ENCODE data around the gene TRANK1.
"Not testable (repeated sequence)": the region's sequence is repeated elsewhere in the genome, so short reads cannot be mapped to it uniquely, and the experiment has no call there.

TRANK1 gene

DNA sequence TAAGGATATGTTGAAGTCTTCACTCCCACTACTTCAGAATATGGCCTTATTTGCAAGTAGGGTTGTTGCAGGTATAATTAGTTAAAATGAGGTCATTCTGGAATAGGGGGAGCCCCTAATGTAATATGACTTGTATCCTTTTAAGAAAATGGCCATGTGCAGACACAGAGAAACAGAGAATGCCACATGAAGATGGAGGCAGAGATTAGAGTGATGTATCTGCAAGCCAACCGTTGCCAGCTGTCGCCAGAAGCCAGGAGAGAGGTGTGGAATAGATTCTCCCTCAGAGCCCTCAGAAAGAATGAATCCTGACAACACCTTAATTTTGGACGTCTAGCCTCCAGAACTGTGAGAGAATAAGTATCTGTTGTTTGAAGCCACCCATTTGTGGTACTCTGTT, 11.3 kb upstream of the TRANK1 start:
- no peak for DNase-seq

- DNase-seq, result no peak
Measured at GRCh38 chr3:36954452-36955134, 9.7 kb upstream of the TRANK1 start.

- DNase-seq, result not testable (repeated sequence)
Measured at GRCh38 chr3:36947814-36948213, 3.0 kb upstream of the TRANK1 start.

DNA sequence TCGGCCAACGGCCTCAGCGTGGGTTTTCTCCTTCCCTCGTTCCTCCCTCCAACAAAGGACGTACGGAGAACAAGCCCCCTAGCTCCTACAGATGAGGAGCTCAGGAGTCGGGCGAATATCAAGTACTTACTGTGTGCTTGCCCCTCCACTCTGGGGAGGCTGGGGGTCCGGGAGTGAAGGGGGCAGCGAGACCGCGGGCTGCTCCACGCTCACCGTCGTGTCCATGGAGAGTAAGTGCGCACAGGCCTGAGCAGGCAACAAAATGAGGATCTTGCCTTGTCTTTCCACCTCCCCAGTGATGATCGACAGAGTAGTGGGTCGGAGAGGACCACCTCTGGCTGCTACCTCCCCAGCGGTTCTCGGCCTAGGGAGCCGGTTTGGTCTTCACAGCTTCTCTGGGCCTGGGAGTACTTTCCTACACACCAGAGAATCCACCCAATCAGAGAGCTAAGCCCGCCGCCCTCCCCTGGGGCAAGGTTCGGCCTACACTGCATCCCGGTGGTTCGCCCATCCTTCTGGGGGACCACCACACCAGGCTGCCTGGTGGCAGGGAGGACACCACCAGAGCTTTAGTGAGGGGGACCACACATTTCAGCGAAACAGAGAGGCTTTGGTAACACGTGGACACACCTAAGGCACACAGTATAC, 603 bp upstream of the TRANK1 start:
- DNase-seq, result no peak

DNA sequence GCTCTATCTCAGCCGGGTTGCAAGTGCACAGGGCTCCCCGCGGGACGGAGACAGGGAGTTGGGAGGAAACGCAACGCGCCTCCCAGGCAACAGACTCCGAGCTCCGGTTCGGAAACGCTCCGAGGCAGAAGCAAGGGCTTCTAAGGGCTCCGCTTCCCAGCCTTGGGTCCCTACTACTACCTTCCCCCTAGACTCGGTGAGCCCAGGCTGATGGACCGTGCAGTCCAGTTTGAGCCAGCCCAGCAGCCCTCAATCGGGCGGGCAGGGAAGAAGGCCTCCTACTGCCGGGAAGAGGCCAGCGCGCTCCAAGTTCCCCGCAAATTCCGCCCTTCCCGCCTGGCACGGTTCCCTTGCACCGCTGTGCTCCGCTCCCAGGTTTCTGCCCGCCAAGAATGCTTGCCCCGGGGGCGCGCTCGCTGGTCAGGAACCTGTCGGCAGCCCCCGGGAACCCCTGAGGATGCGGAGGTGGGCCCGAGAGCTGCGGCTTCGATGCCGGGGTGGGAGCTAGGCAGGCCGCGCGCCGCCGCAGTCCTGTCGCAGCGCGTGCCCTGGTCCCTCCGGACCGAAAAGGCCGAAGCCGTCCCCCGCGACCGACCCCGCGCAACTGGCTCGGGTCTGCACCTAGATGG, 728 bp downstream of the TRANK1 start:
- DNase-seq, result no peak

GRCh38 chr3:36943601-36944000, 1.3 kb downstream of the TRANK1 start:
- no peak for DNase-seq

DNA sequence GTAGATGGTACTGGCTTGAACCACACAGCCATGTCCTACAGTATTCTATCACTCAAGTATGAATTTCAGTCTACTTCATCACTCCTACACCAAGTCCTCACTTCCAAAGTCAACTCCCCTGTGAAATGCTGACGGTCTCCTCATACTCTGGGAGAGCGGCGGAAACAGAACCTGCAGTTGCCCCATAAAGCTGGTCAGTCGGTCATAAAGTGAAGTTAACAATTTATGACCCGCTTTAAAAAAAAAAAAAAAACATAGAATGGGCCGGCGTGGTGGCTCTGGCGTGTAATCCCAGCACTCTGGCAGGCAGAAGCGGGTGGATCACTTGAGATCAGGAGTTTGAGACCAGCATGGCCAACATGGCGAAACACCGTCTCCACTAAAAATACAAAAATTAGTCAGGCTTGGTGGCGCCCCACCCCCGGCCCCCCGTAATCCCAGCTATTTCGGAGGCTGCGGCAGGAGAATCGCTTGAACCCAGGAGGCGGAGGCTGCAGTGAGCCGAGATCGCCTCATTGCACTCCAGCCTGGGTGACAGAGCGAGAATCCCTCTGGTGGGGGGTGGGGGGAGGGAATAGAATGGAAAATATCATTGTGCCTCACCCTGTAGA, 2.1 kb downstream of the TRANK1 start:
- no peak for DNase-seq

DNA sequence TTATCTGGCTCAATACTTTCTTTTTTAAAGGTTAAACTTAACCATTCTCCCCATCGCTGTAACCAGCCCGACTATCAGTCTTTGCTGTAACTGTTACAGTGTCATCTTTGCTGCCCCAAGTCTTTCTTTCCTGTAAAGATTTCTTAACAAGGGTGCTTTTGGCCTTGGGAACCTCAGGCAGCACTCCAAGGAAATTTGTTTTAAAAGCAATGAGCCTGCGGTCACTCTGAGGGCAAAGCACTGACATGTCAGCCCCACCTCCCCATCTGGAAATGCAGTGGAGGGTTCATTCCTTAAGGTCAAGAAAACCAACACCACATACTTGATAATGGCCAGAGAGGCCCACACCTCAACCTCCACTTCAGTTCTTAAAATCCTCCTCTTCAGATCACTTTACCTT, 3.2 kb downstream of the TRANK1 start:
- no peak for DNase-seq

DNA sequence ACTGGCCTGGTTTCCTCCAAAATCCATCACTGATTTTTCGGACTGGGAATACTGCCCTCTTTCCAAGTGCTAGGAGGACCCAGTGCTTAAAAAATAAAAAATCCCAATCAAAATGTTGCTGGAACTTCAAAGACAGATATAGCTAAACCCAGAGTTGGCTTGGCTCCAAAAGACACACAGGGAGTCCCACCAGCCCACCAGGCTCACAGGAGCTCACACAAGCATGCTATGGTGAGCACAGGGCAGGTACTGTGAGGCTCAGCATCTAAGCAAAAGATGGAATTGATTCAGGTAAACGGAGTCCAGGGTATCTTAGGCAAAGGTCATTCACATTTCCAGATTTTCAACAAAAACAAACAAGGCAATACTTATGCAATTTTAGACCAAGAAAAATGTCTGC, 3.7 kb downstream of the TRANK1 start:
- DNase-seq, result no peak

DNA sequence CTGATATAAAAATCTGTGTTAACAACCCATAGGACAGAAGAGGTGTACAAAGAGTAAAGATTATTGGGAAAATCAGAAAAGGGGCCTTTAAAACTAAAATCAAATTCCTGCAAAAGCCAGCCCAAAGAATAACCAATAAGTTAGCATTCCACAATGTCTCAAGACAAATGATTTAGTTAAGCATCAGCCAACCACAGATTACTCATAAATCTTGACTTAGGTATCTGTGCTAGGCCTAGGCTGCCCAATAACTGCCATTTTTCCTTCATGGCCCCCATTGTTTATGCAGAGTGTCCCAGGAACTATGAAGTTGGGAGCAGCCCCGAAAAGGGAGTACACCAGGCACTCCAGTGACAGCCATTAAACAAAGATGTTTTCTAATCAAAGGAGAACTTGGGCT, 7.4 kb downstream of the TRANK1 start:
- no peak for DNase-seq

GRCh38 chr3:36933540-36934296, 11.1 kb downstream of the TRANK1 start:
- no peak for DNase-seq

GRCh38 chr3:36931424-36931823, 13.4 kb downstream of the TRANK1 start:
- not testable (repeated sequence) for DNase-seq

DNA sequence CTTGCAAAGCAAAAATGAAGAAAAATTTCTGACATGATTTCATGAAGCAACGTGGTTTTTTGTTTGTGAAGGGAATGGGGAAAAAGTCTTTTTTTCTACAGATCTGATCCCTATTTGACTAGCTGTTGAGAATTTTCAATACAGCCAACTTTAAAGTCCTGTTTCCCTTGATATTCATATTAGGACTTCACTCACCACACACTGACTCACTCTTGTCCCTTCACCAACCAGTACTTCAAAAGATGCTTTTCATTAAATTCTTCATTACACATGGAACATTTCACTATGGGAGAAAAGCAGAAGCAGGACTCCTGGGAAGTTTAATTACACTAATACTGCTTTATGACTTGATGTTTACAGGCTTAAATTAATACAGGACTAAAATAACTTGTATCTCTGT, 16.6 kb downstream of the TRANK1 start:
- DNase-seq, result no peak

DNA sequence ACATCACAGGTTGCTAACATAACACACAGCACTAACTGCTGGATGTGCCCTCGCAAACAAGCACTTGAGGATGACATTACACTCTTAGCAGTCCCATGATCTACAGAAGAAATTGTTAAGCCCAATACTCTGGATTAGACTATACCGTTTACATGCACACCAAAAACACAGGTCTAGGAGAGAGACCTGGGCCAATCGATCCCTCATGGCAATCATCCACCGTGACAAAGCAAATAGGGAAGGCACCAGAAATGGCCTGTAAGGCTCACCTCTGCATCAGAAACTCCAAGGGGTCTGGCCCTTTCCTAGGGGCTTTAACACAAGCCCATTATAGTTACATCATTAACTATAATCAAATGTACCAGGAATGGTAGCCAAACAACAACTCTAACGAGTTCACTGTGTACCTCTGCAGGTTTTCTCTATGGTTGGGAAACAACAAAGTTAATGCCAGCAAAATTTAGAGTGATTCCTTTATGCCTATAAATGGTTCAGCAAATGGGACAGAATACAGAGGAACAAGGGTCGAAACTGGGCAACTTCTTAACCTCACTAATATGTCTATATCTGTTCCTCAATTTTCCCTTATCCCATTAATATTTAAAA, 18.5 kb downstream of the TRANK1 start:
- no peak for DNase-seq

DNA sequence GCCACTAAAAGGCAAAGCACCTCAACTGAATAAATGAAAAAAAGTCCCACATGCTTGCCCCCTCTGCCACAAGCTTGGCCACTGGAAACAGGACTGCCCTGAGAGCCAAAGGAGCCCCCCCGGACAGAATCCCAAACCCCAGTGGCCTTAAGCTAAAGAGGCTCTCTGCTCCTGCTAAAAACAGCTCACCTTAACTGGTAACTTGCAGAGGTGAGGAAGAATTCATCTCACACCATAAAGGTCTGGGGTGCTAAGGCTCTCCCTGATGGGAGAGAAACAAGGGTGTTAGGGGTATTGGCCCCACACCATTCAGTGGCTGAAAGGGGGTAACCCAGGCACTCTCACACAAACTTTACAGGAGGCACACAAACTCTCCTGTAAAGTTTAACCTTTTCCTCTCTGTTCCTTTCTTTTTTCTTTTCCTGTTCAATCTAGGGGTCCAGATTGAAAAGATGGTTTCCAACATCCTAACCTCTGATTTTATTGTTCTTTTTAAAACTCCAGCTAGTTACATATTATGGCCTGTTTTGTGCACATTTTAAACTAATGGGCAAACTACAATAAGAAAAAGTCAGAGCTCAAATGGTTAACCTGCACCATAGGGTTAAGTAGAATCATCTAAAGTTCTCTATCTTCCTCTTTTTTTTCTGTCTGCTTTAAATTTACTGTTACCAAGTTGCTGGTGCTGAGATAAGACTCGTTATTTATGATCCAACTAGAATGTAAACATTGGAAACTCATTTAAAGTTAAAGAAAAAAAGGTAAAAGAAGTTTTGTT, 19.9 kb downstream of the TRANK1 start:
- no peak for DNase-seq

DNA sequence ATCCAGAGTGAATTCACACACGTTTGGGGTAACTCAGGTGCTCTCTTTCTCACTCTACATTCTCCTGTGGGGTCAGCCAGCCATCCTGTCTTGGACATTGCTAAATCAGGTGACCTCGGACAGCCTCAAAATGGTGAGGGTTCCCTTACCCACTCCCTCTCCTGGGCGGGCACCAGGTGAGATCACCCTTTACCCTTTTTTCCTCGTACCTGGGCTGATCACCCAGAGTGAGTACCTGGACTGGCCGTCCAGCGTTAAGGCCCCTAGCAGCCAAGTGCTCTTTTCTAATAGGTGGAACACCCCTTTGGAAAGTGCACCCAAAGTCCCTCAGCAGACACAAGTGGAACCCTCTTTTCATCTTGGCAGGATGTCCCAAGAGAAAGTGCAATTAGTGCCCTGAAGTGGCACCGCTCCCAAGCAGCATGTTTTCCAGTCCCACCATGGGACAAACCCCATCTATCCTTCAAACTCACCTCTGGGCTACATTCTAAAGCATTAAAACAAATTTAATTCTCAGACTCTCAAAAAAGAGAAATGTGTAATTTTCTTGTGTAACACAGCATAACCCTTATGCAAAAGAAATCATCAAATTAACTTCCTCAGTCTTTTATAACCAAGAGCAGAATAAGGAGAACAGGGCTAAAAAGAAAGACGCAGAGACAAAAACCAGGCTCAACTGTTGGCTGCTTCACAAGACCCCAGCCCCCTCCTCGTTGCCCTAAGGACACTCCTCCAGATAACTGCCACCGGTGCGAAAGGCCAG, 20.7 kb downstream of the TRANK1 start:
- DNase-seq, result no peak

- no peak for DNase-seq
Measured at GRCh38 chr3:36923523-36923943, 21.3 kb downstream of the TRANK1 start.

- no peak for DNase-seq
Measured at GRCh38 chr3:36920884-36921567, 23.8 kb downstream of the TRANK1 start.

DNA sequence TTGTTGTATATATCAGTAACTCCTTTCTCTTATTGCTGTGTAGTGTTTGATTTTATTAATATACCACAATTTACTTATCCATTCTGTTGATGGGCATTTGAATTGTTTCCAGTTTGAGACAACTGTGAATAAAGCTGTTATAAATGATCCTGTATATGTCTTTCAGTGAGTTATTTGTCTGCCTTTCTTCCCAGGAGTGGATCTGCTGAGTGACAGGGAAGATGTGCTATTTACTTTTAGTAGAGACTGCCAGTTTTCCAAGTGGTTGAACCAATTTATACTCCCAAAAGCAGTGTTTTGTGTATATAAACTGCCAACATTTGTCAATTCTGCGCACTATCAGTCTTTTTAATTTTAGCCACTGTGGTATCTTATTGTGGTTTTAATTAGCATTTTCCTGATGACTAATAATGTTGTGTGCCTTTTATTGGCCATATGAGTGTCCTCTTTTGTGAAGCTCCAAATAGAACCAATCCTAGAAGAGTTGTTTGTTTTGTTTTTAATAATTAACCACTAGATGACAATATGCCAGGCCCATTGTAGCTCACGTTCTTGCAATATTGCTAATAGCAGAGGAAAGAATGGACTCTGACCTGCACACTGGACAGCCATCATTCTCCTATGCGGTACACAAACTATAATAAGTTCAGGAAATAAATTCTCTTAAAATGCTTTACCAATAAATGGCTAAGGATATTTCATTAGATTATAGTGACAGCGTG, 25.3 kb downstream of the TRANK1 start:
- DNase-seq, result no peak

- DNase-seq, result no peak
Measured at GRCh38 chr3:36918050-36918449, 26.8 kb downstream of the TRANK1 start.

Data from DMS 273 treated with DMSO at 0.1 percent for 48 hours (cell line).